H1 (cell line): Measurements from ENCODE around the gene BGN. TPM values are rescaled to one million over a fixed set of nuclear protein-coding genes. Genes with fewer than 3 reads are reported as not detected.

ENCODE experiments used
- POLR2AphosphoS5 ChIP-seq: IDR thresholded peaks from 2 replicates; pipeline ENCODE4 v1.6.1; 2011; ENCODE audit warnings: low read depth, low read length
- SAP30 ChIP-seq: fragments of 300-600 bp; sonication (generic); IDR thresholded peaks from 2 replicates; pipeline ENCODE4 v1.7.1; 2012; ENCODE audit warnings: low read length, moderate library complexity, mild to moderate bottlenecking, inconsistent platforms; ENCODE audit not compliant: insufficient read depth, insufficient replicate concordance
- polyA plus RNA-seq, 7 experiments: library from polyadenylated mRNA; depleted of rRNA in 3 of 7; stranded (reverse) in 5 of 7; unstranded in 2 of 7; fragments of >200 nt in 5 of 7; fragments of 200-250 nt in 2 of 7; gene quantifications; 1 replicate in 5 of 7; 2 replicates in 1 of 7; 4 replicates in 1 of 7; pipeline versions ENCODE4 v1.2.1 to v1.2.3, GENCODE V29; 2011 to 2013; ENCODE audit warnings: missing spikeins in 2 of 7, mixed read lengths in 2 of 7
- total RNA-seq: library from RNA; stranded (reverse); fragmentation: NEBNext Ultra II Directional; extraction: Animal tissue kit (Norgen Biotek cat#: 25700); gene quantifications from 2 replicates; pipeline ENCODE4 v1.2.1, GENCODE V29; 2021

BGN gene
- total and polyA plus RNA-seq, 2 of the 8 experiments (the other 6 are each of a cell fraction or from before 2014, with no cell fraction given): 1.8 to 2.4 TPM

DNA sequence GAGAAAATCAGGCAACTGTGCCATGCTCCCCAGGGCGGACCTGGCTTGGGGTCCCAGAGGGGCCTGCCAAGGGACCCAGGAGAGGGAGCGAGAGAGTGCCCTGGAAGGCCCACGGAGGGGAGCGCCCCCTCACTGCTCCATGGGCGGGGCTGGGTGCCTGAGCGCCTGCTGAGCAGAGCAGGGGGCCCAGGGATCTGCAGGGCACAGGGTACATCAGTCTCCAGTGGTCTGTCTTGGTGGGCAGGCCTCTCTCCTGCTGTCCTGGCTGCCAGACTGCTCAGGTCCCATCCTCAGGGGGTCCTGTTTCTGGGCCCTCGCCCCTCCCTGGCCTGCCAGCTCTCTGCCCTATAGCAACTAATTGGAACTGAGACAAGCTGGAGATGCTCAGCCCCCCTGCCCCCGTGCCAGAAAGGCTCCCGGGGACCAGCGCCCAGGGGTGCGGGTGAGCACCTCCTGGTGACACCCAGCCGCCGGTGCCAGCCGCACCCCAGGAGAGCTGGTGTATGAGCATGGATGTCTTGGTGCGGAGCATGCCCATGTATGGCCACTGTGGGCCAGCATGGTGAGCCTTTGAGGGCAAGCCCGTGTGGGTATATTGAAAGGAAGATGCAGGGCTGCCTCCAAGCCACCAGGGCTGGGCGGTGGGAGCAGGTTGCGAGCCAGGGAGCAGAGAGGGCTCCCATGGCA is 1.3 kb downstream of the BGN start (continued):
- TF ChIP-seq SAP30 (no peak), POLR2AphosphoS5 (no peak)
